Glutamatergic neuron (in vitro differentiated cells): ENCODE results near the gene TPD52L3. TPM values are rescaled to one million over a fixed set of nuclear protein-coding genes. Genes with fewer than 3 reads are reported as not detected.

Experiments used
- DNase-seq: peaks from one replicate; pipeline ENCODE4 v3.0.0; 2022
- H3K27ac Mint-ChIP-seq: one replicate; pipeline ENCODE4 v1.8.0; 2020; ENCODE audit warnings: mild to moderate bottlenecking, mixed read lengths, inconsistent platforms; ENCODE audit not compliant: unreplicated experiment
- H3K27me3 Mint-ChIP-seq: one replicate; pipeline ENCODE4 v1.8.0; 2020; ENCODE audit warnings: mild to moderate bottlenecking, moderate library complexity, mixed read lengths, inconsistent platforms; ENCODE audit not compliant: unreplicated experiment
- H3K36me3 Mint-ChIP-seq: one replicate; pipeline ENCODE4 v1.8.0; 2020; ENCODE audit warnings: mild to moderate bottlenecking, mixed read lengths, inconsistent platforms; ENCODE audit not compliant: unreplicated experiment
- H3K4me1 Mint-ChIP-seq: one replicate; pipeline ENCODE4 v1.8.0; 2020; ENCODE audit warnings: mild to moderate bottlenecking, low read depth, mixed read lengths, inconsistent platforms; ENCODE audit not compliant: unreplicated experiment
- H3K4me3 Mint-ChIP-seq: one replicate; pipeline ENCODE4 v1.8.0; 2020; ENCODE audit warnings: mild to moderate bottlenecking, mixed read lengths, inconsistent platforms; ENCODE audit not compliant: unreplicated experiment
- H3K9me3 Mint-ChIP-seq: one replicate; pipeline ENCODE4 v1.8.0; 2020; ENCODE audit warnings: mild to moderate bottlenecking, moderate library complexity, mixed read lengths, inconsistent platforms; ENCODE audit not compliant: unreplicated experiment
- long read RNA-seq: library from polyadenylated mRNA; unstranded; transcript quantifications from one replicate; pipeline ENCODE4 v2.0.0, GENCODE V29; 2020; ENCODE audit not compliant: unreplicated experiment
- total RNA-seq: library from RNA; stranded (reverse); fragmentation: NEBNext Ultra II Directional; extraction: Animal tissue kit (Norgen Biotek cat#: 25700); gene quantifications from one replicate; pipeline ENCODE4 v1.2.1, GENCODE V29; 2021; ENCODE audit not compliant: unreplicated experiment
- TF ChIP-seq, protein P1 (sequence below): fragments of 200-600 bp; sonication (generic); IDR thresholded peaks from one replicate; pipeline ENCODE4 v1.5.0; 2021; ENCODE audit not compliant: partially characterized antibody, unreplicated experiment

TPD52L3 gene
- total RNA-seq = not detected
- long read RNA-seq = 0 reads

DNA sequence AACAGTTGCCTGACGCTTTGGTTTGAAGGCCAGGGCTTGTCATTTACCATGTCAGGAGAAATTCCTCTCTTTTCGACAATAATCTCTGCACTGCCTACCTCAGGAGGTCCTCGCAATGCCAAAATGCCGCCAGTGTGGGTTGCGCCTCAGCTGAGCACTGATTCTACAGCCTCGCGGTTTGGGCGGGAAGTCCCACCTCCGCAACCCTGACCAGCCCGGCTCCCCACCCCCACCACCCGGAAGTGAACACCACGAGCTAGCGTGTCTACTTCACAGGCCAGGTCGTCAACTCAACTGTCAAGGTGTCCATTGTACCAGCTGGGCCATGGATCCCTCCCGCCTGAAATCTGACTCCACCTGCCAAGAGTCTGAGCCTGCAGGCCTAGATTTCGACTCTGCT is at the start of gene TPD52L3:
TPD52L3 (plus strand) TSS at position 273 of the 400 bp plus-strand sequence. CDS start 221 bp downstream, outside the sequence.
- Mint-ChIP-seq H3K36me3 (no peaks in the 10 kb centered on the region), H3K27ac (no peak within 1 kb of the TSS), H3K4me3 (no peak within 1 kb of the TSS), H3K4me1 (no peaks in the 10 kb centered on the region), H3K9me3 (no peaks in the 10 kb centered on the region), H3K27me3 (no peaks in the 10 kb centered on the region)
- no peak for DNase-seq
- TF ChIP-seq, protein P1, sequence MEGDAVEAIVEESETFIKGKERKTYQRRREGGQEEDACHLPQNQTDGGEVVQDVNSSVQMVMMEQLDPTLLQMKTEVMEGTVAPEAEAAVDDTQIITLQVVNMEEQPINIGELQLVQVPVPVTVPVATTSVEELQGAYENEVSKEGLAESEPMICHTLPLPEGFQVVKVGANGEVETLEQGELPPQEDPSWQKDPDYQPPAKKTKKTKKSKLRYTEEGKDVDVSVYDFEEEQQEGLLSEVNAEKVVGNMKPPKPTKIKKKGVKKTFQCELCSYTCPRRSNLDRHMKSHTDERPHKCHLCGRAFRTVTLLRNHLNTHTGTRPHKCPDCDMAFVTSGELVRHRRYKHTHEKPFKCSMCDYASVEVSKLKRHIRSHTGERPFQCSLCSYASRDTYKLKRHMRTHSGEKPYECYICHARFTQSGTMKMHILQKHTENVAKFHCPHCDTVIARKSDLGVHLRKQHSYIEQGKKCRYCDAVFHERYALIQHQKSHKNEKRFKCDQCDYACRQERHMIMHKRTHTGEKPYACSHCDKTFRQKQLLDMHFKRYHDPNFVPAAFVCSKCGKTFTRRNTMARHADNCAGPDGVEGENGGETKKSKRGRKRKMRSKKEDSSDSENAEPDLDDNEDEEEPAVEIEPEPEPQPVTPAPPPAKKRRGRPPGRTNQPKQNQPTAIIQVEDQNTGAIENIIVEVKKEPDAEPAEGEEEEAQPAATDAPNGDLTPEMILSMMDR = no peak

DNA sequence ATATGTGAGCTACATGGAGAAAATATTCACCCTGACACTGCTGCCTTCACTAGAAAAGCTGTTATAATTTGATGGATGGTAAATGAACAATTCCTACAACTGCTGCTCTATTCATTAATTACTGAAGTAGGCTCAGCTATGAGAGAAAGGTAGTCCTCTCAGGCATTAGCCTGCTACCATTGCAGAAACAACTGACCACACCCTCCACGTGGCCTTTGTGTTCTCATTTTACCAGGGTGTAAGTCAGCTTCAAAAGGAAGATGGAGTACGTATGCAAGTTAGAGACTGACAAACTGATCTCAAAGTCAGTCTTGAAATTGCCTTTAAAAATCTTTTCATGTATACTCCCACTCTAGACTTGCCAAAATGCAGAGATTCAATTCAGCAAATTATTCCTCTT is 26.3 kb upstream of the TPD52L3 start:
- no peaks in the 10 kb centered on the region for H3K27me3 Mint-ChIP-seq
- no peak overlapping the region for H3K4me3 Mint-ChIP-seq
- H3K36me3 Mint-ChIP-seq = no peaks in the 10 kb centered on the region
- TF ChIP-seq, protein P1 = no peak
- no peaks in the 10 kb centered on the region for H3K4me1 Mint-ChIP-seq
- no peak overlapping the region for H3K27ac Mint-ChIP-seq
- DNase-seq = no peak
- no peaks in the 10 kb centered on the region for H3K9me3 Mint-ChIP-seq

DNA sequence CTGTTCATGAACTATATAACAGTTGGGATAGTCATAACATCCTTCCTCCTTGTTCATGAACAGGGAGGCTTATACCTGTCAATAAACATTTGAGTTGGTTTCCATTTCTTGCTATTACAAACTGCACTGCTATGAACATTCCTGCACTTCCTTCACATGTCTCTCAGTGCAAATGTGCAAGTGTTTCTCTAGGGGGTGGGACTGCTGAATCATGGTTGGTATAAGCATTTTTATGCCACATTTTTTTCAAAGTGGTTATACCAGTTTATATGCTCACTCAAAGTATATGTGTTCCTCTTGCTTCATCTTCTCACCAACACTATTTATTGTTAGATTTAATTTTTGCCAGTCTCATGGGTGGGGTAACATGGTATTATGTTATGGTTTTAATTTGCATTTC is 25.8 kb upstream of the TPD52L3 start:
- Mint-ChIP-seq H3K9me3 (no peaks in the 10 kb centered on the region), H3K4me3 (no peak overlapping the region), H3K36me3 (no peaks in the 10 kb centered on the region), H3K27ac (no peak overlapping the region), H3K27me3 (no peaks in the 10 kb centered on the region), H3K4me1 (no peaks in the 10 kb centered on the region)
- TF ChIP-seq, protein P1 = no peak
- no peak for DNase-seq

DNA sequence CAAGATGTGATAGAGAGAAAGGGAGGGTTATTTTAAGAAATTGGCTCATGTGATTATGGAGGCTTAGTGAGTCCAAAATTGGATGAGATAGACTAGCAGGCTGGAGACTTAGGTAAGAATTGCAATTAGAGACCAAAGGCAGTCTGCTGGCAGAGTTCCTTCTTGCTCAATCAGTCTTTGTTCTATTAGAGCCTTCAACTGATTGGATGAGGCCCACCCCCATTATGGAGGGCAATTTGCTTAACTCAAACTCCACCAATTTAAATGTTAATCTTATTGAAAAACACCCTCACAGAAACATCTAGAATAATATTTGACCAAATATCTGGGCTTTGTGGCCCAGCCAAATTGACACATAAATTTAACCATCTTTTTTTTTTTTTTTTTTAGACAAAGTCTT is 23.9 kb upstream of the TPD52L3 start:
- Mint-ChIP-seq H3K4me1 (no peaks in the 10 kb centered on the region), H3K27me3 (no peaks in the 10 kb centered on the region), H3K27ac (no peak overlapping the region), H3K4me3 (no peak overlapping the region), H3K36me3 (no peaks in the 10 kb centered on the region), H3K9me3 (no peaks in the 10 kb centered on the region)
- TF ChIP-seq, protein P1 = no peak
- no peak for DNase-seq

DNA sequence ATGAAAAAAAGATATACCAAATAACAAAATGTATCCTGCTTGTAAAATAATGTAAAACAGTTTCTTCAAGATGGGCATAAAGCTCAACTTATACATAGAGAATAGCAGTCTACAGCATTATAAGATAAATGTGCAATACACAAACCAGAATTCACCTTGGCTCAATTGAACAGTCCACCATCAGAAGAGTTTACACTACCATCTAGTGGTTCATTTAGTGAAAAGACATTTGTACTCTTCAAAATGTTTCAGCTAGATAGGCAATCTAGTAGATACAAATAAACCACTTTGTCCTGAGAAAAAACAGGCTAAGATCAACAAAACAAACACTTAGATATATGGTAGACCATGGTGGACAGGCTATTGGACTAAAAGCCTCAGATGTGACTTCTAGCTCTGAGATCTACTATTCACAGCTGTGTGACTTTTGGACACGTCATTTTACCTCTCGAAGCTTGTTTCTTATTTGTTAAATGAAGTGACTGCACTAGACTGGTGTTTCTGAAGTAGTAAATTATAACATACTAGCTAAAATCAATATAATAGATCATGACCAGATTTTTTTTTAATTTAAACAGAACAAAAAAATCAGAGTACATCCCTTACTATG is 22.1 kb upstream of the TPD52L3 start:
- H3K9me3 Mint-ChIP-seq = no peaks in the 10 kb centered on the region
- TF ChIP-seq, protein P1 = peak; percentile 17
- no peak for DNase-seq

More for the DNA sequence above, 22.1 kb upstream of the TPD52L3 start:
- Mint-ChIP-seq H3K4me3 (no peak overlapping the region), H3K36me3 (no peaks in the 10 kb centered on the region), H3K27ac (no peak overlapping the region), H3K4me1 (no peaks in the 10 kb centered on the region), H3K27me3 (no peaks in the 10 kb centered on the region)
